ENCODE results near the gene GGT6.

- TF ChIP-seq CTCF (IDR thresholded peaks at IDR 0.05), result no peak
- TF ChIP-seq POLR2A (IDR thresholded peaks at IDR 0.05), result no peak
These were observed 24.7 kb upstream of the GGT6 start for GRCh38 chr17:4584917-4585637.
